Left lung (tissue), 10 donors: ENCODE data around the gene ACAA1. TPM values are rescaled to one million over a fixed set of nuclear protein-coding genes. Genes with fewer than 3 reads are reported as not detected.

Source experiments
- ATAC-seq: fragments of 200-7000 bp; cut with Tn5 transposase; one replicate; pipeline ENCODE4 v1.9.1; 2020; ENCODE audit warnings: moderate library complexity
- DNase-seq, 4 donors: peaks; one replicate each; pipeline ENCODE4 v3.0.0-alpha.2; 2013 to 2020
- H3K27ac ChIP-seq, 2 donors: fragments of 200-600 bp; sonication (generic) in 1 of 2; one replicate each; pipeline versions ENCODE4 v1.5.0 to v1.8.0; 2020 to 2021
- H3K27me3 ChIP-seq, 2 donors: fragments of 200-600 bp; sonication (generic) in 1 of 2; one replicate each; pipeline versions ENCODE4 v1.5.0 to v1.8.0; 2020 to 2021
- H3K36me3 ChIP-seq, 2 donors: fragments of 200-600 bp; sonication (generic) in 1 of 2; one replicate each; pipeline versions ENCODE4 v1.5.0 to v1.8.0; 2020 to 2021
- H3K4me1 ChIP-seq, 2 donors: fragments of 200-600 bp; one replicate each; pipeline ENCODE4 v1.8.0; 2021
- H3K4me3 ChIP-seq, 2 donors: fragments of 200-600 bp; sonication (generic) in 1 of 2; one replicate each; pipeline versions ENCODE4 v1.5.0 to v1.8.0; 2020 to 2021; ENCODE audit warnings: mild to moderate bottlenecking in 1 of 2
- H3K9me3 ChIP-seq, 2 donors: fragments of 200-600 bp; sonication (generic) in 1 of 2; one replicate each; pipeline versions ENCODE4 v1.5.0 to v1.8.0; 2020 to 2021
- CTCF ChIP-seq, 2 donors: fragments of 200-600 bp; sonication (generic) in 1 of 2; IDR thresholded peaks; one replicate each; pipeline versions ENCODE4 v1.5.0 to v1.8.0; 2021; ENCODE audit warnings: antibody characterized with exemption in 2 of 2
- intact Hi-C, 2 donors: fragments of 100-400 bp; cut with DNase I; formaldehyde crosslinking; loops; one replicate each; pipeline versions ENCODE4 v1.11.2 to v1.14.2; 2022
- polyA plus RNA-seq, 6 donors: library from polyadenylated mRNA; unstranded; fragments of 120-200 nt; gene quantifications; one replicate each; pipeline ENCODE4 v1.2.1, GENCODE V29; 2013; ENCODE audit not compliant: insufficient read length in 6 of 6
- total RNA-seq, 2 donors: library from RNA; stranded (reverse); fragmentation: NEBNext Ultra II Directional; extraction: Animal tissue kit (Norgen Biotek cat#: 25700); gene quantifications; one replicate each; pipeline ENCODE4 v1.2.1, GENCODE V29; 2021
- donor health status: DM: no; HTN: yes; CAD: no.
- donor health status: DM: no; HTN: no; CAD: no.

ACAA1 gene
- total and polyA plus RNA-seq, 8 donors, result 54.3 to 106 (median 60.2) TPM

DNA sequence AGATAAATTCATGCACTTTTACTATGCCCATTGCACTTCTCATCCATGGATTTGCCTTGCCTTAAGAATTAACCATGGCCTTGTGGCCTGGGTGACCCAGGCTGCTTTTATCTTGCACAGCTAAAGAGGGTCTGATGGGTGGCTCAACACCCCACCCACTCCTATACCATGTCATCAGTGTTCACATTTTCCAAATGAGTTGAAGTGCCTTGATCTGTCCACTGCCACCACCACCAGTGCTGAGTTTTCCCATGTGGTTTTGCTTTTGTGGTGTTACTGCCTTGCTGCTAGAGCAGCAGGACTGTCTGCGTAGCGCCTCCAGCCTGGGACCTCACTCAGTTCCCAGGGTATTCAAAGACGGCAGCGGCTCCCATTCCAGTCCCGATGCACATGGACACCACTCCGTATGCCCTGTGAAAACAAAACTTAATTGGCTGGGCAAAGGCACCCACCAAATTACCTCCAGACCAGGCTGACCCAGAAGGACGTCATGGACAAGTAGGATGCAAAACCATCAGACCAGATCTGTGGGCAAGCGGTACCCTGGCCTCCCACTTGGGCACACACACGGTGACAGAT is 14.1 kb downstream of the ACAA1 start:
- no peaks in the 10 kb centered on the region for H3K9me3 ChIP-seq
- intact Hi-C loops, result loop anchor here in 1 of 2 donors (10.0 kb wide), 1 partner anchor 352 kb away; no protein-coding TSS in a partner anchor
- no peak for ATAC-seq
- TF ChIP-seq CTCF (IDR thresholded peaks at IDR 0.05), result no peak
- no peak overlapping the region for H3K4me3 ChIP-seq
- DNase-seq, result no peak
- no peaks in the 10 kb centered on the region for H3K27me3 ChIP-seq
- H3K4me1 ChIP-seq, result peaks cover 2 to 10% of the 10 kb centered on the region in 2 donors
- no peak overlapping the region for H3K27ac ChIP-seq
- peaks cover 0 to 90% of the 10 kb centered on the region in 2 donors for H3K36me3 ChIP-seq

DNA sequence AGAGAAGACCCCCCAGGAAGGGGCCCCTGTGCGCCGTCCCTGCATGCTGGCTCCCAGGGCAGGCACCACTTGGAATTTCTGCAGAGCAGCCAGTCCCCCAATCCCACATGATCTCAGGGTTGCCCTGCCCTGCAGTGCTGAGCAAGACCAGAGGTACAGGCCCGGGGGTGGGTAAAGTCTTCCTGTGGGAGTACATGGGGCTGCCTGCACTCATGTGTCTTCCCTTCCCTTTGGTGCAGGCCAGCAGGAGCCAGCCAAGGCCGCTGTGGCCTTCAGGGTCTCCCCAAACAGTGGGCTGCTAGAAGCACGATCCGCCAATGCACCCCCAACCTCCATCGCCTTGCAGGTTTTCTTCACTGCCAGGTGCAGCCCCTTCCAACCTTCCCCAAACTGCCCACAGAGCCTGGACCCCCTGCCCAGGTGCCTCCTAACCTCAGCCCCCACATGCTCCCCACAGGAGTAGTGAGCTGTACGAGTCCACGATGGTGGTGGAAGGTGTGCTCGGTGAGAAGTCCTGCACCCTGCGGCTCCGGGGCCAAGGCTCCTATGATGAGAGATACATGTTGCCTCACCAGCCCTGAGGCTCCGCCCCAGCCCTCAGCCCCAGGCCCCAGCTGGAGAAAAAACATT is 15.0 kb downstream of the ACAA1 start:
- ATAC-seq (no peak), DNase-seq (no peak)
- Histone ChIP-seq H3K27me3 (no peaks in the 10 kb centered on the region), H3K4me1 (peaks cover 0 to 8% of the 10 kb centered on the region in 2 donors), H3K27ac (no peak overlapping the region), H3K36me3 (peaks cover 0 to 82% of the 10 kb centered on the region in 2 donors), H3K4me3 (no peak overlapping the region), H3K9me3 (no peaks in the 10 kb centered on the region)
- intact Hi-C loops, result loop anchor here in 1 of 2 donors (10.0 kb wide), 1 partner anchor 353 kb away; no protein-coding TSS in a partner anchor
- no peak for TF ChIP-seq CTCF (IDR thresholded peaks at IDR 0.05)

DNA sequence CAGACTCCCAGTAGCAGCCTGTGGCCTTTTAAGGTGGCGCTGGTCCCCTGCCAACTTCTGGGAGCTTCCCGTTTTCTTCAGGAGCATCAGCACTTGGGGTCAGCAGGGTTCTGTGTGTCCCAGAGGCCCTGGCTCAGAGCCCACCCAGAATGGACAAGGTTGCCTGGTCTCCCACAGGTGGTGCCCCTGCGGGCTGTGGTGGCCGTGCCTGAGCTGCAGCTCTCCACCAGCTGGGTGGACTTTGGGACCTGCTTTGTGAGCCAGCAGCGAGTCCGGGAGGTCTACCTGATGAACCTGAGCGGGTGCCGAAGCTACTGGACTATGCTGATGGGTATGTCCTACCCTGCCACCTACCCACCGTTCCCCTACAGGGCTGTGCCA is 15.5 kb downstream of the ACAA1 start:
- peaks cover 0 to 77% of the 10 kb centered on the region in 2 donors for H3K36me3 ChIP-seq
- H3K27ac ChIP-seq, result no peak overlapping the region
- intact Hi-C loops, result loop anchor here in 1 of 2 donors (10.0 kb wide), 1 partner anchor 353 kb away; no protein-coding TSS in a partner anchor
- no peak for DNase-seq
- no peak for TF ChIP-seq CTCF (IDR thresholded peaks at IDR 0.05)
- H3K27me3 ChIP-seq, result no peaks in the 10 kb centered on the region
- H3K4me3 ChIP-seq, result no peak overlapping the region
- H3K4me1 ChIP-seq, result peaks cover 0 to 8% of the 10 kb centered on the region in 2 donors
- no peak for ATAC-seq
- H3K9me3 ChIP-seq, result no peaks in the 10 kb centered on the region

DNA sequence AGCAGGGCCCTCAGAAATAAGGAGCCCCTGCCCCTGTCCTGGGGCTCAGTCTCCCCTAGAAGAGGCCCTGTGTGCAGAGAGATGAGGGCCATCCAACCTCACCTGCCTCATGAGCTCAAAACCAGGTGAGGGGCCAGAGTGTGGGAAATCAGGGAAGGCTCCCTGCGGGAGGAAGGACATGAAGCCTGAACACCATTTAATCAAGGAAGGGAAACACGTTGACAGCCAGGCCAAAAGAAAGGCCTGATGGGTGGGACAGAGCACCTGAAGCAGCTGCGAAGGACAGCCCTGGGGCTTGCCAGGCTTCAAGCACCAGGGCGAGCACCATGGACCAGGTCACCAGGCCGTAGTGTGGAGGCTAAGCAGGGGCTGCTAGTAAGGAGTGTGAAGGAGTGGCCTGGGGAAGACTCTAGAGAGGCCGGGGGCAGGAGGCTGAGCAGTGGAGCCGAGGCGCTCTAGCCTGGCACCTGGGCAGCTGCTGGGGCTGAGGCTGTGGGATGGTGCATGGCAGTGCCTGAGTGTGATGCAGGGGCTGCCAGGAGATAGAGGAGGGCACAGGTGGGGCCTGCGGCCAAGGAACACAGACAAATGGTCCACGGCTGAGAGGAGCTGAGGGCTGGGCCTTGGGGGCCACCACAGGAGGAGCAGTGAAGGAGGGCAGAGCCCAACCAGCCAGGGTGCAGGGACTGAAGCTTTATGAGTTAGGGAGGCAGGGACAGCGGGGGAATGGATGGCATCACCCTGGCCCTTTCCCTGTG is 16.1 kb downstream of the ACAA1 start:
- no peak for ATAC-seq

More for the DNA sequence above, 16.1 kb downstream of the ACAA1 start:
- H3K4me1 ChIP-seq, result peaks cover 0 to 8% of the 10 kb centered on the region in 2 donors
- H3K4me3 ChIP-seq, result no peak overlapping the region
- H3K36me3 ChIP-seq, result peaks cover 0 to 71% of the 10 kb centered on the region in 2 donors
- intact Hi-C loops, result loop anchor here in 1 of 2 donors (10.0 kb wide), 1 partner anchor 354 kb away; no protein-coding TSS in a partner anchor
- no peaks in the 10 kb centered on the region for H3K27me3 ChIP-seq
- H3K27ac ChIP-seq, result no peak overlapping the region
- peak in 1 of 4 donors; percentile 21 for DNase-seq
- no peak for TF ChIP-seq CTCF (IDR thresholded peaks at IDR 0.05)
- no peaks in the 10 kb centered on the region for H3K9me3 ChIP-seq
